Peyer's patch (tissue), 4 donors: ENCODE measurements around the gene TLR10. TPM values are rescaled to one million over a fixed set of nuclear protein-coding genes. Genes with fewer than 3 reads are reported as not detected.
"Not testable (repeated sequence)": the region's sequence is repeated elsewhere in the genome, so short reads cannot be mapped to it uniquely, and the experiment has no call there.

Experiments used
- DNase-seq, 3 donors: peaks; one replicate each; pipeline ENCODE4 v3.0.0-alpha.2; 2017 to 2019
- H3K27ac ChIP-seq, 4 donors: fragments of 200-600 bp; sonication (generic); one replicate each; pipeline ENCODE4 v1.5.1; 2016 to 2019
- H3K27me3 ChIP-seq, 2 donors: fragments of 200-600 bp; sonication (generic); one replicate each; pipeline ENCODE4 v1.5.1; 2019
- H3K36me3 ChIP-seq, 3 donors: fragments of 200-600 bp; sonication (generic); one replicate each; pipeline ENCODE4 v1.5.1; 2016 to 2019
- H3K4me1 ChIP-seq, 4 donors: fragments of 200-600 bp; sonication (generic); one replicate each; pipeline ENCODE4 v1.5.1; 2016 to 2019
- H3K4me3 ChIP-seq, 4 donors: fragments of 200-600 bp; sonication (generic); 1 replicate in 3 of 4; 2 replicates in 1 of 4; pipeline ENCODE4 v1.5.1; 2016 to 2019; ENCODE audit warnings: mild to moderate bottlenecking in 1 of 4
- H3K9me3 ChIP-seq, 4 donors: fragments of 200-600 bp; sonication (generic); one replicate each; pipeline ENCODE4 v1.5.1; 2016 to 2019; ENCODE audit warnings: mild to moderate bottlenecking in 1 of 4
- POLR2A ChIP-seq, 2 donors: fragments of 450-650 bp; IDR thresholded peaks; one replicate each; pipeline ENCODE4 v1.5.1; 2017; ENCODE audit warnings: antibody characterized with exemption in 2 of 2, mild to moderate bottlenecking in 2 of 2, moderate library complexity in 2 of 2
- total RNA-seq, 4 donors: library from RNA; depleted of rRNA; stranded (reverse); fragments of >200 nt; gene quantifications; one replicate each; pipeline ENCODE4 v1.1.0, GENCODE V29; 2016
- TF ChIP-seq, protein P1 (sequence below), 6 experiments: fragments of 450-650 bp in 4 of 6; fragments of 200-600 bp in 2 of 6; sonication (generic) in 1 of 6; IDR thresholded peaks; one replicate each; pipeline ENCODE4 v1.5.1; 2017 to 2019; ENCODE audit warnings: antibody characterized with exemption in 6 of 6, mild to moderate bottlenecking in 3 of 6, moderate library complexity in 1 of 6

TLR10 gene
- total RNA-seq, 4 donors from 2014 or later, result 2.0 to 37.1 TPM; not detected in 2

DNA sequence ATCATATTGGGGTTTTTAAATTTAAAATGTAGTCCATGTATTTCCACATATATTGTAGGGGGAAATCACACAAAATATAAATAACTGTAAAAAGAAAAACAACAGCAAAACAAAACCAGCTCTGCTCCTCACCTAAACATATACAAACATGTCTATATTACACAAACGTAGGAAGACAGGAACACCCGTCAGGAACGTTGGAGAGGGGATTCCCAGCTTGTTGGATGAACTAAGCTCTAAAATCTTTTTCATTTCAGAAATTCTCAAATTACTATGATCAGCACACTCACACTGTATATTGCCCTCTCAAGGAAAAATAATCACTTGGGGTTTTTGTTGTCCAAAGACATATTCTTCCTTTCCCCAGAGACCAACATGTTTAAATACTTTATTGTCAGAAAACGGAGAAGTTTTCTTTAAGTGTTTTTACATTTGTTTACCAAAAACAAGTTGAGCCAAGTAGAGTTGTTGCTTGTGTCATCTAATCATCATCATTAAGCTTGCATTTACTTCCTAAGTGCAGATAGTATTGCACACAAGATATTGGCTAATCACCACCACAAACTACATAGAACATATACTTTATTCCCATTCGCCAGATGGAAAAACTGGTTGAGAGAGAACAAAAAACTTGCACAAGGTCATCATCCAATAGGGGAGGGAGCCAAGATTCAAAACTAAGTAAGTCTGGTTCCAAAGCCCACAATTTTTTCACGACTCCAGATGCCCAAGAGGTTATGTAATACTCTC lies 2.4 kb upstream of the TLR10 start:
- Histone ChIP-seq H3K4me1 (no peaks in the 10 kb centered on the region), H3K36me3 (no peaks in the 10 kb centered on the region), H3K27ac (no peak overlapping the region), H3K27me3 (no peaks in the 10 kb centered on the region), H3K9me3 (no peaks in the 10 kb centered on the region), H3K4me3 (no peak overlapping the region)
- no peak for DNase-seq
- TF ChIP-seq POLR2A (IDR thresholded peaks at IDR 0.05), result no peak
- TF ChIP-seq, protein P1, sequence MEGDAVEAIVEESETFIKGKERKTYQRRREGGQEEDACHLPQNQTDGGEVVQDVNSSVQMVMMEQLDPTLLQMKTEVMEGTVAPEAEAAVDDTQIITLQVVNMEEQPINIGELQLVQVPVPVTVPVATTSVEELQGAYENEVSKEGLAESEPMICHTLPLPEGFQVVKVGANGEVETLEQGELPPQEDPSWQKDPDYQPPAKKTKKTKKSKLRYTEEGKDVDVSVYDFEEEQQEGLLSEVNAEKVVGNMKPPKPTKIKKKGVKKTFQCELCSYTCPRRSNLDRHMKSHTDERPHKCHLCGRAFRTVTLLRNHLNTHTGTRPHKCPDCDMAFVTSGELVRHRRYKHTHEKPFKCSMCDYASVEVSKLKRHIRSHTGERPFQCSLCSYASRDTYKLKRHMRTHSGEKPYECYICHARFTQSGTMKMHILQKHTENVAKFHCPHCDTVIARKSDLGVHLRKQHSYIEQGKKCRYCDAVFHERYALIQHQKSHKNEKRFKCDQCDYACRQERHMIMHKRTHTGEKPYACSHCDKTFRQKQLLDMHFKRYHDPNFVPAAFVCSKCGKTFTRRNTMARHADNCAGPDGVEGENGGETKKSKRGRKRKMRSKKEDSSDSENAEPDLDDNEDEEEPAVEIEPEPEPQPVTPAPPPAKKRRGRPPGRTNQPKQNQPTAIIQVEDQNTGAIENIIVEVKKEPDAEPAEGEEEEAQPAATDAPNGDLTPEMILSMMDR (IDR thresholded peaks at IDR 0.05), result no peak

DNA sequence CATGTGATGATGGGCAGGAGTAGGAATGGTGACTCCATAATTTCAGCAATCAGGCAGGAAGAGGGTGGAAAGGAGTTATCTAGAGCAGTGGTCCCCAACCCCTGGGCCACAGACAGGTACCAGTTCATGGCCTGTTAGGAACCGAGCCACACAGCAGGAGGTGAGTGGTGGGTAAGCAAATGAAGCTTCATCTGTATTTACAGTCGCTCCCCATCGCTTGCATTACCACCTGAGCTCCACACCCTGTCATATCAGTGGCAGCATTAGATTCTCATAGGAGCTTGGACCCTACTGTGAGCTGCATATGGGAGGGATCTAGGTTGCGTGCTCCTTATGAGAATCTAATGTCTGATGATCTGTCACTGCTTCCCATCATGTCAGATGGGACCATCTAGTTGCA lies 1.4 kb upstream of the TLR10 start:
- H3K4me3 ChIP-seq, result no peak overlapping the region
- no peak for DNase-seq
- no peaks in the 10 kb centered on the region for H3K4me1 ChIP-seq
- no peaks in the 10 kb centered on the region for H3K9me3 ChIP-seq
- no peaks in the 10 kb centered on the region for H3K27me3 ChIP-seq
- no peaks in the 10 kb centered on the region for H3K36me3 ChIP-seq
- H3K27ac ChIP-seq, result no peak overlapping the region
- TF ChIP-seq, protein P1 (IDR thresholded peaks at IDR 0.05), result no peak
- TF ChIP-seq POLR2A (IDR thresholded peaks at IDR 0.05), result no peak

DNA sequence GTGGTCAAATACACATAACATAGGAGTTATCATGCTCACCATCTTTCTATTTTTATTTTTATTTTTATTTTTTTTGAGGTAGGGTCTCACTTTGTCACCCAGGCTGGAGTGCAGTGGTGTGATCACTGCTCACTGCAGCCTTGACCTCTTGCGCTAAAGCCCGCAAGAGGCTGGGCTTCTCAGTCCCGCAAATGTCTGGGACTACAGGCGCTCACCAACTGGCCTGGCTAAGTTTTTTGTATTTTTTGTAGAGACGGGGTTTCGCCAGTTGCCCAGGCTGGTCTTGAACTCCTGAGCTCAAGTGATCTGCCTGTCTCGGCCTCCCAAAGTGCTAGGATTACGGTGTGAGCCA lies 295 bp upstream of the TLR10 start:
- no peaks in the 10 kb centered on the region for H3K9me3 ChIP-seq
- no peaks in the 10 kb centered on the region for H3K36me3 ChIP-seq
- H3K27me3 ChIP-seq, result no peaks in the 10 kb centered on the region
- H3K4me1 ChIP-seq, result no peaks in the 10 kb centered on the region
- H3K4me3 ChIP-seq, result no peak overlapping the region
- no peak overlapping the region for H3K27ac ChIP-seq
- TF ChIP-seq POLR2A (IDR thresholded peaks at IDR 0.05), result no peak
- TF ChIP-seq, protein P1 (IDR thresholded peaks at IDR 0.05), result no peak
- DNase-seq, result no peak

- Histone ChIP-seq H3K27ac (peak overlapping the region in 2 of 4 donors; percentile 54 to 72), H3K4me3 (peak overlapping the region in 2 of 4 donors; percentile 19 to 35), H3K4me1 (no peaks in the 10 kb centered on the region), H3K27me3 (no peaks in the 10 kb centered on the region), H3K36me3 (no peaks in the 10 kb centered on the region), H3K9me3 (no peaks in the 10 kb centered on the region)
- TF ChIP-seq POLR2A (IDR thresholded peaks at IDR 0.05), result no peak
- TF ChIP-seq, protein P1 (IDR thresholded peaks at IDR 0.05), result no peak
- DNase-seq, result peak in 1 of 3 donors; percentile 61
Observed at GRCh38 chr4:38781854-38782261, 932 bp downstream of the TLR10 start.

DNA sequence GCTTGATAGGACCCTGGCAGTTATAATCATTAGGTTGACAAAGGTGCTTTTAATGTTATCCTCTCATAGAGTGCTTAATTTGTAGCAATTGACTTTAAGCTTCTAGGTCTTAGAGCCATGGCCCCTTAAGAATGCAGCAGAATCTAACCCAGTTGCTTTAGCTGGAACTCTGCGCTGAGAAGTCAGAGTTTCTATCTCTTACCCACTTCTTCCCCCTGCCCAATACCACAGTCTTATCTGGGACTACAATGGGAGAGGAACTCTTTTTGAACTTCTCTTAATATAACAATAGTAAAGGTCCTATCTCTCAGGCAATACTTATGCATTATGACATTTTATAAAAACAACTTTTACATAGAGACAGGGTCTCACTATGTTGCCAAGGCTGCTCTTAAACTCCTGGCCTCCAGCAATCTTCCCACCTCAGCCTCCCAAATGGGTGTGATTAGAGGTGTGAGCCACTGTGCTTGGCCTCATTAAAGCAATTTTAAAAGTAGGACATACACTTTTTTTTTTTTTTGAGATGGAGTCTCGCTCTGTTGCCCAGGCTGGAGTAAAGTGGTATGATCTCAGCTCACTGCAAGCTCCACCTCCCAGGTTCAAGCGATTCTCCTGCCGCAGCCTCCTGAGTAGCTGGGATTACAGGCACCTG lies 1.8 kb downstream of the TLR10 start:
- Histone ChIP-seq H3K4me1 (no peaks in the 10 kb centered on the region), H3K4me3 (peak overlapping the region in 2 of 4 donors; percentile 19 to 35), H3K27me3 (no peaks in the 10 kb centered on the region), H3K36me3 (no peaks in the 10 kb centered on the region), H3K27ac (peak overlapping the region in 2 of 4 donors; percentile 54 to 72), H3K9me3 (no peaks in the 10 kb centered on the region)
- TF ChIP-seq POLR2A (IDR thresholded peaks at IDR 0.05), result no peak
- no peak for DNase-seq

GRCh38 chr4:38779790-38780189 lies 3.0 kb downstream of the TLR10 start:
- Histone ChIP-seq H3K27ac (peak overlapping the region in 1 of 4 donors; percentile 72), H3K27me3 (no peaks in the 10 kb centered on the region), H3K4me3 (no peak overlapping the region), H3K4me1 (no peaks in the 10 kb centered on the region), H3K9me3 (no peaks in the 10 kb centered on the region), H3K36me3 (no peaks in the 10 kb centered on the region)
- no peak for DNase-seq
- TF ChIP-seq, protein P1 (IDR thresholded peaks at IDR 0.05), result no peak
- no peak for TF ChIP-seq POLR2A (IDR thresholded peaks at IDR 0.05)

- H3K36me3 ChIP-seq, H3K27ac ChIP-seq, H3K27me3 ChIP-seq, DNase-seq, H3K9me3 ChIP-seq, H3K4me3 ChIP-seq, H3K4me1 ChIP-seq: not testable (repeated sequence)
Observed at GRCh38 chr4:38777925-38778324, 4.9 kb downstream of the TLR10 start.
